Measurements from ENCODE around the gene HNF1B. TPM values are rescaled to one million over a fixed set of nuclear protein-coding genes. Genes with fewer than 3 reads are reported as not detected.

The HNF1B gene
- total and polyA plus RNA-seq, 4 donors = 4.1 to 18.9 (median 12.4) TPM

DNA sequence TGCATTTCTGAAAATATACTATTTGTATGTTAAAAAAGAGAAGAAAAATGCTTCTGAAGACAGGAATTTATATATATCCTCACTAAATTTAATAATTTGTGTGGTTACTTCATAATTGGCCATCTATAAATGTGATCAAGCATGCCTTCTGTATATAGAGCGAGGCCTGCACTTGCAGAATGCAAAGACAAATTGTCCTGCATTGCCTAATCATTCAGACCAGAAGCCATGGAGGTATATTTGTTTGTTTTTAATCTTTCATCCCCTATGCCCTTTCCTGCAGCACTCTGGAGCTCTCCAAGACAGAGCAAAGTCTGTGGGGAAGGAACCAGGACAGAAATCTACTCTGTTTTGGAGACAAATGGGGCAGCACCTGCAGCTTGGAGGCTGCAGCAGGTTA lies 77.8 kb downstream of the HNF1B start:
- no peak overlapping the region for H3K27ac ChIP-seq (ENCODE audit: low read depth in 1 of 2, low read length in 1 of 2)
- no peak for TF ChIP-seq CTCF (IDR thresholded peaks at IDR 0.05; ENCODE audit: control extremely low read depth, extremely low read depth)
- DNase-seq (no peak), ATAC-seq (ENCODE audit: insufficient read depth, low FRiP score) (no peak)
- no peaks in the 10 kb centered on the region for H3K27me3 ChIP-seq (ENCODE audit: control insufficient read depth in 3 of 3, insufficient read depth in 3 of 3, low read length in 2 of 3)
- H3K4me3 ChIP-seq = no peak overlapping the region
- no peak overlapping the region for H3K9ac ChIP-seq (ENCODE audit: insufficient read depth in 1 of 2, low read length in 2 of 2)
- no peaks in the 10 kb centered on the region for H3K36me3 ChIP-seq (ENCODE audit: control insufficient read depth in 4 of 4, insufficient read depth in 4 of 4, low read length in 4 of 4)
- peaks cover 0 to 12% (median 0%) of the 10 kb centered on the region in 5 donors for H3K4me1 ChIP-seq (ENCODE audit: control insufficient read depth in 5 of 5, insufficient read depth in 5 of 5, low read length in 5 of 5)
- WGBS, 2 donors = 90 to 91% methylated on average over 1 of the region's 1 CpG
- no peaks in the 10 kb centered on the region for H3K9me3 ChIP-seq (ENCODE audit: control insufficient read depth in 4 of 4, insufficient read depth in 3 of 4, low read length in 3 of 4)

- no peaks in the 10 kb centered on the region for H3K36me3 ChIP-seq (ENCODE audit: control insufficient read depth in 4 of 4, insufficient read depth in 4 of 4, low read length in 4 of 4)
- H3K4me3 ChIP-seq = no peak overlapping the region
- no peak overlapping the region for H3K27ac ChIP-seq (ENCODE audit: low read depth in 1 of 2, low read length in 1 of 2)
- H3K9ac ChIP-seq (ENCODE audit: insufficient read depth in 1 of 2, low read length in 2 of 2) = no peak overlapping the region
- no peaks in the 10 kb centered on the region for H3K27me3 ChIP-seq (ENCODE audit: control insufficient read depth in 3 of 3, insufficient read depth in 3 of 3, low read length in 2 of 3)
- no peaks in the 10 kb centered on the region for H3K9me3 ChIP-seq (ENCODE audit: control insufficient read depth in 4 of 4, insufficient read depth in 3 of 4, low read length in 3 of 4)
- TF ChIP-seq CTCF (IDR thresholded peaks at IDR 0.05; ENCODE audit: control extremely low read depth, extremely low read depth) = no peak
- 80 to 91% methylated on average over 3 of the region's 3 CpGs for WGBS, 2 donors
- H3K4me1 ChIP-seq (ENCODE audit: control insufficient read depth in 5 of 5, insufficient read depth in 5 of 5, low read length in 5 of 5) = no peaks in the 10 kb centered on the region
- no peak for DNase-seq
- no peak for ATAC-seq (ENCODE audit: insufficient read depth, low FRiP score)
These were observed 80.6 kb downstream of the HNF1B start for GRCh38 chr17:37664214-37664613.

GRCh38 chr17:37662353-37662752 lies 82.5 kb downstream of the HNF1B start:
- Histone ChIP-seq H3K27ac (ENCODE audit: low read depth in 1 of 2, low read length in 1 of 2) (no peak overlapping the region), H3K27me3 (ENCODE audit: control insufficient read depth in 3 of 3, insufficient read depth in 3 of 3, low read length in 2 of 3) (no peaks in the 10 kb centered on the region), H3K9ac (ENCODE audit: insufficient read depth in 1 of 2, low read length in 2 of 2) (no peak overlapping the region), H3K36me3 (ENCODE audit: control insufficient read depth in 4 of 4, insufficient read depth in 4 of 4, low read length in 4 of 4) (no peaks in the 10 kb centered on the region), H3K9me3 (ENCODE audit: control insufficient read depth in 4 of 4, insufficient read depth in 3 of 4, low read length in 3 of 4) (no peaks in the 10 kb centered on the region), H3K4me3 (no peak overlapping the region), H3K4me1 (ENCODE audit: control insufficient read depth in 5 of 5, insufficient read depth in 5 of 5, low read length in 5 of 5) (no peaks in the 10 kb centered on the region)
- WGBS, 2 donors = 55 to 76% methylated on average over 4 of the region's 4 CpGs
- no peak for TF ChIP-seq CTCF (IDR thresholded peaks at IDR 0.05; ENCODE audit: control extremely low read depth, extremely low read depth)
- ATAC-seq (ENCODE audit: insufficient read depth, low FRiP score) (no peak), DNase-seq (no peak)

DNA sequence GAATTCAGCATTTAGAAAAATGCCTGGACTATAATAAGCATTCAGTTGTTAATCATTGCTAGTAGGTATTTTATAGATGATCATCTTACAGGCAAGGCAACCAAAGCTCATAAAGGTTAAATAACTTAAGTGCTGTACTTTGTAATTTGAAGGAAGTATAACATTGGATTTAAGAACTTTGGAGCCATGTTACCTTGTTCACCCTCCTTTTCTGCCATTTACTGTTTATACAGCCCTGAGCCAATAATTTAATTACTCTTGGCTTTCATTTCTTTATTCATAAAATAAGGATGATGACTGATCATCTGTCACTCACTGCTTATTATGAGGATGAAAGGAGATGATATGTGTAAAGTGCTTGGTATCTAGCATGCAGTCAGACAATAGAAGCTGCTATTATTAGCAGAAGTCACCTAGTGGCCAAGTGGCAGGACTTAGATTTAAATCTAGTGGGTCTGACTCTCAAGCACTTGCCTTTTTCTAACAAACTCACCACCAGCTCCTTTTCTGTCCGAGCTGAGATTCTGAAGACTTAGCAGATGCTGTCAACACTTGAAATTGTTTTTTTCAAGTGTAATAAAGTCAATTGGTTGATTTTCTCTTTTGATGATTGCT lies 83.4 kb downstream of the HNF1B start:
- ATAC-seq (ENCODE audit: insufficient read depth, low FRiP score) = no peak
- H3K27me3 ChIP-seq (ENCODE audit: control insufficient read depth in 3 of 3, insufficient read depth in 3 of 3, low read length in 2 of 3) = no peaks in the 10 kb centered on the region
- no peaks in the 10 kb centered on the region for H3K4me1 ChIP-seq (ENCODE audit: control insufficient read depth in 5 of 5, insufficient read depth in 5 of 5, low read length in 5 of 5)
- 62 to 70% methylated on average over 1 of the region's 1 CpG for WGBS, 2 donors
- no peak overlapping the region for H3K4me3 ChIP-seq
- H3K9me3 ChIP-seq (ENCODE audit: control insufficient read depth in 4 of 4, insufficient read depth in 3 of 4, low read length in 3 of 4) = no peaks in the 10 kb centered on the region
- no peak overlapping the region for H3K27ac ChIP-seq (ENCODE audit: low read depth in 1 of 2, low read length in 1 of 2)
- TF ChIP-seq CTCF (IDR thresholded peaks at IDR 0.05; ENCODE audit: control extremely low read depth, extremely low read depth) = no peak
- no peak for DNase-seq
- no peaks in the 10 kb centered on the region for H3K36me3 ChIP-seq (ENCODE audit: control insufficient read depth in 4 of 4, insufficient read depth in 4 of 4, low read length in 4 of 4)
- no peak overlapping the region for H3K9ac ChIP-seq (ENCODE audit: insufficient read depth in 1 of 2, low read length in 2 of 2)

Measured in lung (tissue), 12 donors.